ENCODE results near the gene ESPN.

The ESPN gene

GRCh38 chr1:6477039-6477820, 52.7 kb downstream of the ESPN start:
- Histone ChIP-seq H3K27me3 (no peaks in the 10 kb centered on the region), H3K4me3 (ENCODE audit: low read depth, low read length) (no peak overlapping the region), H3K4me1 (no peaks in the 10 kb centered on the region), H3K9me3 (no peaks in the 10 kb centered on the region), H3K36me3 (no peaks in the 10 kb centered on the region)
- TF ChIP-seq, protein P1, sequence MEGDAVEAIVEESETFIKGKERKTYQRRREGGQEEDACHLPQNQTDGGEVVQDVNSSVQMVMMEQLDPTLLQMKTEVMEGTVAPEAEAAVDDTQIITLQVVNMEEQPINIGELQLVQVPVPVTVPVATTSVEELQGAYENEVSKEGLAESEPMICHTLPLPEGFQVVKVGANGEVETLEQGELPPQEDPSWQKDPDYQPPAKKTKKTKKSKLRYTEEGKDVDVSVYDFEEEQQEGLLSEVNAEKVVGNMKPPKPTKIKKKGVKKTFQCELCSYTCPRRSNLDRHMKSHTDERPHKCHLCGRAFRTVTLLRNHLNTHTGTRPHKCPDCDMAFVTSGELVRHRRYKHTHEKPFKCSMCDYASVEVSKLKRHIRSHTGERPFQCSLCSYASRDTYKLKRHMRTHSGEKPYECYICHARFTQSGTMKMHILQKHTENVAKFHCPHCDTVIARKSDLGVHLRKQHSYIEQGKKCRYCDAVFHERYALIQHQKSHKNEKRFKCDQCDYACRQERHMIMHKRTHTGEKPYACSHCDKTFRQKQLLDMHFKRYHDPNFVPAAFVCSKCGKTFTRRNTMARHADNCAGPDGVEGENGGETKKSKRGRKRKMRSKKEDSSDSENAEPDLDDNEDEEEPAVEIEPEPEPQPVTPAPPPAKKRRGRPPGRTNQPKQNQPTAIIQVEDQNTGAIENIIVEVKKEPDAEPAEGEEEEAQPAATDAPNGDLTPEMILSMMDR (IDR thresholded peaks at IDR 0.05; ENCODE audit: low read depth, low read length): no peak
- DNase-seq: no peak

DNA sequence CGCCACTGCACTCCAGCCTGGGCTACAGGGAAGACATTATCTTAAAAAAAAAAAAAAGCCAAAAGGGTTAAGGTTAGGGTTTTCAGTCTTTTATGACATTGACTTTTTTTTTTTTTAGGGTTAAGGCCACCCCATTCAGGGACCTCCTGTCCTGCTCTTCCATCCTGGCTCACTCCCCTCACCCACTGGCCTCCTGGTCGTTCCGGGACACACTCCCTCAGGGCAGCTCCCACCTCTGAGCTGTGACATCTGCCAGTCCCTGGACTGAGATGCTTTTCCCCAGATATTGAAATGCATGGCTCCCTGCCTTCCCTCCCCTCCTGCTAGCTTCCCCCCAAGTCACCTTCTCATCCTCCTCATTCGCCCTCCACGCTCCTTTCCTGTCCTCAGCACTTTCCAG, 57.2 kb downstream of the ESPN start:
- Histone ChIP-seq H3K9me3 (no peaks in the 10 kb centered on the region), H3K4me3 (ENCODE audit: low read depth, low read length) (no peak overlapping the region), H3K36me3 (no peaks in the 10 kb centered on the region), H3K4me1 (no peaks in the 10 kb centered on the region), H3K27me3 (peaks cover 13% of the 10 kb centered on the region)
- DNase-seq: no peak
- TF ChIP-seq, protein P1 (IDR thresholded peaks at IDR 0.05; ENCODE audit: low read depth, low read length): no peak

- Histone ChIP-seq H3K4me1 (no peaks in the 10 kb centered on the region), H3K4me3 (ENCODE audit: low read depth, low read length) (no peak overlapping the region), H3K36me3 (no peaks in the 10 kb centered on the region), H3K27me3 (peaks cover 13% of the 10 kb centered on the region), H3K9me3 (no peaks in the 10 kb centered on the region)
- DNase-seq: no peak
- TF ChIP-seq, protein P1 (IDR thresholded peaks at IDR 0.05; ENCODE audit: low read depth, low read length): no peak
These were observed 58.6 kb downstream of the ESPN start for GRCh38 chr1:6483017-6483760.

- DNase-seq: no peak
- TF ChIP-seq, protein P1 (IDR thresholded peaks at IDR 0.05; ENCODE audit: low read depth, low read length): no peak
- Histone ChIP-seq H3K36me3 (no peaks in the 10 kb centered on the region), H3K4me3 (ENCODE audit: low read depth, low read length) (no peak overlapping the region), H3K4me1 (peaks cover under 1% of the 10 kb centered on the region; the same call in 1 of the 2 replicates), H3K27me3 (peaks cover 13% of the 10 kb centered on the region), H3K9me3 (no peaks in the 10 kb centered on the region)
These were observed 59.2 kb downstream of the ESPN start for GRCh38 chr1:6483761-6484117.

DNA sequence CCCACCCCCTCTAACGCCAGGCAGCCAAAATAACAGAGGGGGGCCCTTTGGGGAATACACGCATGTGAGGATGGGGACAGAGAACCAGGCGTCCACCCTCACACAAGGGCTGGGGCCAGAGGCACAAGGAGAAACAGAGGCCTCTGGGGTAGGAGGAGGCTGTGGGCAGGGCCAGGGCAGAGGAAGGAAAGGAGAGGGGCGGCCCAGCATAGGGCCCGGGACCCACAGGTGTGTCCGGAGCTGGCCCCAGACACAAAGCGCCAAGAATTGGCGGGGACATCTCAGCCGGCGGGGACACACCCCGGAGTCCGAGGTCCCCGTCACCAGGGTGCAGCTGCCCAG, 60.2 kb downstream of the ESPN start:
- peaks cover 13% of the 10 kb centered on the region for H3K27me3 ChIP-seq
- peaks cover 10% of the 10 kb centered on the region; the same call in 1 of the 2 replicates for H3K4me1 ChIP-seq
- TF ChIP-seq, protein P1 (IDR thresholded peaks at IDR 0.05; ENCODE audit: low read depth, low read length): no peak
- H3K9me3 ChIP-seq: no peaks in the 10 kb centered on the region
- H3K36me3 ChIP-seq: no peaks in the 10 kb centered on the region
- no peak overlapping the region for H3K4me3 ChIP-seq (ENCODE audit: low read depth, low read length)
- DNase-seq: no peak

Measured in BE2C (cell line).